Mesendoderm (in vitro differentiated cells): Measurements from ENCODE around the gene COBL.

Experiments
- DNase-seq: peaks from one replicate; pipeline ENCODE4 v3.0.0; 2013
- H2AK5ac ChIP-seq: 2 replicates; pipeline ENCODE4 v1.6.1; 2013; ENCODE audit warnings: low read length, inconsistent platforms
- H2BK120ac ChIP-seq: 2 replicates; pipeline ENCODE4 v1.6.1; 2013; ENCODE audit warnings: low read depth, mild to moderate bottlenecking, low read length, moderate library complexity, mixed read lengths
- H2BK15ac ChIP-seq: replicated peaks from 2 replicates; pipeline ENCODE4 v1.6.1; 2013; ENCODE audit warnings: low read depth, mild to moderate bottlenecking, moderate library complexity
- H2BK5ac ChIP-seq: 2 replicates; pipeline ENCODE4 v1.6.1; 2013; ENCODE audit warnings: low read length, inconsistent platforms
- H3K18ac ChIP-seq: 2 replicates; pipeline ENCODE4 v1.6.1; 2013; ENCODE audit warnings: mild to moderate bottlenecking, low read length, mixed read lengths
- H3K23ac ChIP-seq: one replicate; pipeline ENCODE4 v1.6.1; 2013; ENCODE audit warnings: low read length
- H3K27ac ChIP-seq: 2 replicates; pipeline ENCODE4 v1.5.1; 2013; ENCODE audit warnings: low read depth, mild to moderate bottlenecking, inconsistent platforms, low read length, moderate library complexity
- H3K27me3 ChIP-seq: 2 replicates; pipeline ENCODE4 v1.6.1; 2013; ENCODE audit warnings: low read length, control low read depth, mild to moderate bottlenecking, inconsistent platforms; ENCODE audit not compliant: insufficient read depth, poor library complexity
- H3K36me3 ChIP-seq: 2 replicates; pipeline ENCODE4 v1.6.1; 2013; ENCODE audit warnings: low read length, inconsistent platforms; ENCODE audit not compliant: control insufficient read depth, insufficient read depth
- H3K4ac ChIP-seq: one replicate; pipeline ENCODE4 v1.6.1; 2013; ENCODE audit warnings: low read depth, mild to moderate bottlenecking, low read length, moderate library complexity
- H3K4me1 ChIP-seq: 2 replicates; pipeline ENCODE4 v1.6.1; 2013; ENCODE audit warnings: low read depth, low read length, inconsistent platforms; ENCODE audit not compliant: control insufficient read depth
- H3K4me2 ChIP-seq: 2 replicates; pipeline ENCODE4 v1.6.1; 2013; ENCODE audit warnings: low read length
- H3K4me3 ChIP-seq: 2 replicates; pipeline ENCODE4 v1.5.1; 2013; ENCODE audit warnings: mild to moderate bottlenecking, low read length
- H3K56ac ChIP-seq: one replicate; pipeline ENCODE4 v1.6.1; 2013; ENCODE audit warnings: low read length
- H3K79me1 ChIP-seq: 2 replicates; pipeline ENCODE4 v1.6.1; 2013; ENCODE audit warnings: low read length, inconsistent platforms
- H3K79me2 ChIP-seq: 2 replicates; pipeline ENCODE4 v1.6.1; 2013; ENCODE audit warnings: mild to moderate bottlenecking, low read length; ENCODE audit not compliant: control insufficient read depth, insufficient read depth
- H3K9ac ChIP-seq: 2 replicates; pipeline ENCODE4 v1.6.1; 2013; ENCODE audit warnings: low read length, inconsistent platforms
- H4K5ac ChIP-seq: one replicate; pipeline ENCODE4 v1.6.1; 2013; ENCODE audit warnings: low read length
- H4K8ac ChIP-seq: one replicate; pipeline ENCODE4 v1.6.1; 2013; ENCODE audit warnings: low read depth, mild to moderate bottlenecking, control low read depth, low read length, moderate library complexity
- WGBS: extraction: QIAGEN DNeasy Blood & Tissue Kit; methylation state at CpG from one replicate; pipeline ENCODE4 v1.1.7; 2013; ENCODE audit warnings: low lambda C conversion rate, missing lambda C conversion rate; ENCODE audit not compliant: insufficient coverage; ENCODE audit errors: extremely low coverage; 5-methylcytosine and 5-hydroxymethylcytosine counted together

Gene COBL

GRCh38 chr7:51035716-51036115 is 280.9 kb downstream of the COBL start:
- Histone ChIP-seq H3K4ac (no peak overlapping the region), H2BK120ac (no peak overlapping the region), H3K18ac (no peak overlapping the region), H3K27ac (no peak overlapping the region), H2BK5ac (no peak overlapping the region), H2BK15ac (no peak overlapping the region), H3K36me3 (no peaks in the 10 kb centered on the region), H2AK5ac (no peak overlapping the region), H3K4me1 (no peaks in the 10 kb centered on the region), H3K4me3 (no peak overlapping the region), H3K27me3 (no peaks in the 10 kb centered on the region), H3K9ac (no peak overlapping the region), H3K4me2 (no peak overlapping the region), H4K5ac (no peak overlapping the region), H3K56ac (no peak overlapping the region), H3K79me2 (no peaks in the 10 kb centered on the region), H3K23ac (no peak overlapping the region), H4K8ac (no peak overlapping the region), H3K79me1 (no peaks in the 10 kb centered on the region)
- DNase-seq, result no peak
- WGBS, result no CpG with 5 or more reads among the region's 8 CpGs

GRCh38 chr7:51034521-51035264 is 281.9 kb downstream of the COBL start:
- no CpG with 5 or more reads among the region's 10 CpGs for WGBS
- H3K27ac ChIP-seq, result no peak overlapping the region

GRCh38 chr7:51033727-51034520 is 282.7 kb downstream of the COBL start:
- Histone ChIP-seq H3K56ac (no peak overlapping the region), H3K36me3 (no peaks in the 10 kb centered on the region), H2BK15ac (no peak overlapping the region), H2BK120ac (no peak overlapping the region), H3K4me3 (no peak overlapping the region), H4K5ac (no peak overlapping the region), H3K4me2 (no peak overlapping the region), H3K23ac (no peak overlapping the region), H3K79me1 (no peaks in the 10 kb centered on the region), H3K27me3 (no peaks in the 10 kb centered on the region), H3K79me2 (no peaks in the 10 kb centered on the region), H2BK5ac (no peak overlapping the region), H4K8ac (no peak overlapping the region), H3K4me1 (no peaks in the 10 kb centered on the region), H3K27ac (no peak overlapping the region), H3K4ac (no peak overlapping the region), H3K18ac (no peak overlapping the region), H3K9ac (no peak overlapping the region), H2AK5ac (no peak overlapping the region)
- no CpG with 5 or more reads among the region's 8 CpGs for WGBS
- DNase-seq, result no peak

More at GRCh38 chr7:51034521-51035264, 281.9 kb downstream of the COBL start:
- Histone ChIP-seq H4K8ac (no peak overlapping the region), H3K79me1 (no peaks in the 10 kb centered on the region), H4K5ac (no peak overlapping the region), H2BK120ac (no peak overlapping the region), H3K4me3 (no peak overlapping the region), H3K79me2 (no peaks in the 10 kb centered on the region), H2AK5ac (no peak overlapping the region), H3K9ac (no peak overlapping the region), H2BK15ac (no peak overlapping the region), H3K56ac (peak overlapping the region; percentile 1), H3K18ac (no peak overlapping the region), H3K4me2 (no peak overlapping the region), H3K36me3 (no peaks in the 10 kb centered on the region), H3K4ac (no peak overlapping the region), H2BK5ac (no peak overlapping the region), H3K27me3 (no peaks in the 10 kb centered on the region), H3K23ac (no peak overlapping the region), H3K4me1 (no peaks in the 10 kb centered on the region)
- DNase-seq, result peak; percentile 37

- no peak overlapping the region for H3K9ac ChIP-seq
These were observed 284.7 kb downstream of the COBL start for GRCh38 chr7:51031791-51032515.

GRCh38 chr7:51031216-51031615 is 285.4 kb downstream of the COBL start:
- Histone ChIP-seq H3K56ac (no peak overlapping the region), H3K23ac (no peak overlapping the region), H4K5ac (no peak overlapping the region), H3K27ac (no peak overlapping the region), H2AK5ac (no peak overlapping the region), H2BK120ac (no peak overlapping the region), H3K27me3 (no peaks in the 10 kb centered on the region), H3K4ac (no peak overlapping the region), H3K4me1 (no peaks in the 10 kb centered on the region), H3K79me2 (no peaks in the 10 kb centered on the region), H3K36me3 (no peaks in the 10 kb centered on the region), H2BK15ac (no peak overlapping the region), H2BK5ac (no peak overlapping the region), H3K9ac (no peak overlapping the region), H3K18ac (no peak overlapping the region), H3K4me2 (no peak overlapping the region), H4K8ac (no peak overlapping the region), H3K4me3 (no peak overlapping the region), H3K79me1 (no peaks in the 10 kb centered on the region)
- no peak for DNase-seq
- no CpG with 5 or more reads among the region's 10 CpGs for WGBS

More at GRCh38 chr7:51031791-51032515, 284.7 kb downstream of the COBL start:
- H4K8ac ChIP-seq, result no peak overlapping the region
- no peak overlapping the region for H2BK5ac ChIP-seq
- H3K4me2 ChIP-seq, result no peak overlapping the region
- no peak overlapping the region for H3K4ac ChIP-seq
- no peak overlapping the region for H3K18ac ChIP-seq
- no peak overlapping the region for H2BK120ac ChIP-seq
- H2AK5ac ChIP-seq, result no peak overlapping the region
- H3K36me3 ChIP-seq, result no peaks in the 10 kb centered on the region
- no peaks in the 10 kb centered on the region for H3K4me1 ChIP-seq
- no peak overlapping the region for H2BK15ac ChIP-seq
- H3K56ac ChIP-seq, result no peak overlapping the region
- no CpG with 5 or more reads among the region's 8 CpGs for WGBS
- no peak overlapping the region for H3K4me3 ChIP-seq
- no peak for DNase-seq
- H3K27me3 ChIP-seq, result no peaks in the 10 kb centered on the region
- H3K27ac ChIP-seq, result no peak overlapping the region
- no peaks in the 10 kb centered on the region for H3K79me2 ChIP-seq
- no peak overlapping the region for H3K23ac ChIP-seq
- H4K5ac ChIP-seq, result no peak overlapping the region
- no peaks in the 10 kb centered on the region for H3K79me1 ChIP-seq
